Lower lobe of right lung (tissue), 2 donors: ENCODE measurements around the gene LMO2. TPM values are rescaled to one million over a fixed set of nuclear protein-coding genes. Genes with fewer than 3 reads are reported as not detected.
A peak's percentile ranks its signal among the peaks of the same experiment; 100 is the strongest.

ENCODE experiments used
- ATAC-seq, 2 donors: fragments of 200-7000 bp; cut with Tn5 transposase; one replicate each; pipeline ENCODE4 v1.9.1; 2020 to 2022; ENCODE audit warnings: mild to moderate bottlenecking in 2 of 2, moderate library complexity in 2 of 2
- DNase-seq: peaks from one replicate; pipeline ENCODE4 v3.0.0-alpha.2; 2020
- H3K27ac ChIP-seq: fragments of 200-600 bp; one replicate; pipeline ENCODE4 v1.8.0; 2022
- H3K27me3 ChIP-seq: fragments of 200-600 bp; one replicate; pipeline ENCODE4 v1.8.0; 2022; ENCODE audit warnings: low read depth
- H3K36me3 ChIP-seq: fragments of 200-600 bp; one replicate; pipeline ENCODE4 v1.8.0; 2022; ENCODE audit warnings: mild to moderate bottlenecking
- H3K4me1 ChIP-seq: fragments of 200-600 bp; one replicate; pipeline ENCODE4 v1.8.0; 2022
- H3K4me3 ChIP-seq: fragments of 200-600 bp; one replicate; pipeline ENCODE4 v1.8.0; 2022; ENCODE audit warnings: mild to moderate bottlenecking
- H3K9me3 ChIP-seq: fragments of 200-600 bp; one replicate; pipeline ENCODE4 v1.8.0; 2022
- CTCF ChIP-seq: fragments of 200-600 bp; IDR thresholded peaks from one replicate; pipeline ENCODE4 v1.8.0; 2022; ENCODE audit warnings: antibody characterized with exemption, mild to moderate bottlenecking
- intact Hi-C: fragments of 100-400 bp; cut with DNase I; formaldehyde crosslinking; loops from one replicate; pipeline ENCODE4 v1.11.0; 2022
- total RNA-seq: library from RNA; stranded (reverse); fragmentation: NEBNext Ultra II Directional; extraction: Animal tissue kit (Norgen Biotek cat#: 25700); gene quantifications from one replicate; pipeline ENCODE4 v1.2.1, GENCODE V29; 2021
- donor health status: DM: no; HTN: yes; CAD: no; lungs with severe emphysema.

Gene LMO2
- total RNA-seq, 1 donor from 2014 or later = 56.4 TPM

- ATAC-seq = no peak
These were observed 15.5 kb upstream of the LMO2 start for GRCh38 chr11:33907421-33907820.

GRCh38 chr11:33906484-33907186, 14.8 kb upstream of the LMO2 start:
- intact Hi-C loops = no loop called here
- Histone ChIP-seq H3K36me3 (no peaks in the 10 kb centered on the region), H3K4me1 (peaks cover 20% of the 10 kb centered on the region)

More at GRCh38 chr11:33907421-33907820, 15.5 kb upstream of the LMO2 start:
- no peaks in the 10 kb centered on the region for H3K36me3 ChIP-seq
- H3K4me1 ChIP-seq = peaks cover 20% of the 10 kb centered on the region
- H3K27me3 ChIP-seq = no peaks in the 10 kb centered on the region
- intact Hi-C loops = no loop called here
- no peak for DNase-seq
- no peaks in the 10 kb centered on the region for H3K9me3 ChIP-seq
- no peak for TF ChIP-seq CTCF
- H3K4me3 ChIP-seq = no peak overlapping the region
- no peak overlapping the region for H3K27ac ChIP-seq

DNA sequence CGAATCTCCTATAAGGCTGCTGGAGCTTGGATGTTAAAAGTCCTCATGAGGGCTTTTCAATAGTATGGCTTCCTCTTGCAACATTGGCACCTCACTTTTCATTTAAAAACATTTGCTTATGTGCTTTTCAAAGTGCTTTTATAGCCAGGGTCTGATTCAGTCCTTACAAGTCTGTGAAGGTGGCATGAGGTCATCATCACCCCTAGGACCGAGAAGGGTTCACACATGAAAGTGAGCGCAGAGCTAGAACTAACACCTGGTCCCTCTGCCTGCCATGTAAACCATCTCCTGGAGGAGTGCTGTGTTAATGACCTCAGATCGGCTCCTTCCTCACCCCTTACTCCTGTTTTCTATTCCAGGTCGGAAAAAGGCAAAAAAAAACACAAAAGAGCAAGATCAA, 12.2 kb upstream of the LMO2 start:
- ATAC-seq (no peak), DNase-seq (no peak)
- no peak overlapping the region for H3K4me3 ChIP-seq
- intact Hi-C loops = no loop called here
- TF ChIP-seq CTCF = no peak
- no peaks in the 10 kb centered on the region for H3K9me3 ChIP-seq
- H3K4me1 ChIP-seq = peaks cover 16% of the 10 kb centered on the region
- H3K27ac ChIP-seq = no peak overlapping the region
- no peaks in the 10 kb centered on the region for H3K36me3 ChIP-seq
- no peaks in the 10 kb centered on the region for H3K27me3 ChIP-seq

More at GRCh38 chr11:33906484-33907186, 14.8 kb upstream of the LMO2 start:
- Histone ChIP-seq H3K27ac (no peak overlapping the region), H3K9me3 (no peaks in the 10 kb centered on the region), H3K27me3 (no peaks in the 10 kb centered on the region), H3K4me3 (no peak overlapping the region)
- TF ChIP-seq CTCF = no peak
- no peak for ATAC-seq
- DNase-seq = no peak

DNA sequence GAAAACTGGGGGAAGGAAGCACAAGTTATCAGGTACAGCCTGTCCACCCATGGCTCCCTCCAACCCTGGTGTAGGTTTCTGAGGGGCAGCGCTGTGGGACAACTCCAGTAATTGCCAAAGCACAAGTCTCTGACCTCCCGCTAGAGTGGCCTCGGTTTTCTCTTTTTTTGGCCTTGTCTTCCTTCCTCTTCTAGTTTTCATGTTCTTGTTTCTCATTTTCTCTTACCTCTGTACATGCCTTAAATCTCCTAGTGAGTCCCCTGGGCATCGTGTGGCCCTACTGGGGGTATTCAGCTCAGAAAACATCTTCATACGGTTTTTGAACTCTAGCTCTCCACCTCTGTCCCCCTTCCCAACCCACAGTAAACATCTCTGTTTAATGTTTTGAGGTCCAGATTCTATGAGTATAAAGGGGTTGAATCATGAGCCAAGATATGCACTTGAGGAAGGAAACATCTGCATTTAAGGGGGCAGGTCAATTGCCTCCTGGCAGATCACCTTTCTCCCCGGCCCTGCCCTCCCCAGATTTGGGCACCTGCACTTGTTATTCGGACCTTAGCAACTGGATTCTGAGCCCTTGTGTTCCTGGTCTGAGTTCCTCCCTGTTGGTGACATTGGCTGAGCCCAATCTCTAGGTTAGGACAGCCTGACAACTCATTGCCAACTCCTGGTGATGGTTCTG, 8.4 kb upstream of the LMO2 start:
- H3K4me3 ChIP-seq = no peak overlapping the region
- no peaks in the 10 kb centered on the region for H3K36me3 ChIP-seq
- H3K4me1 ChIP-seq = peaks cover 28% of the 10 kb centered on the region
- DNase-seq (no peak), ATAC-seq (no peak)
- no peaks in the 10 kb centered on the region for H3K27me3 ChIP-seq
- H3K27ac ChIP-seq = no peak overlapping the region
- intact Hi-C loops = no loop called here
- no peak for TF ChIP-seq CTCF
- no peaks in the 10 kb centered on the region for H3K9me3 ChIP-seq

DNA sequence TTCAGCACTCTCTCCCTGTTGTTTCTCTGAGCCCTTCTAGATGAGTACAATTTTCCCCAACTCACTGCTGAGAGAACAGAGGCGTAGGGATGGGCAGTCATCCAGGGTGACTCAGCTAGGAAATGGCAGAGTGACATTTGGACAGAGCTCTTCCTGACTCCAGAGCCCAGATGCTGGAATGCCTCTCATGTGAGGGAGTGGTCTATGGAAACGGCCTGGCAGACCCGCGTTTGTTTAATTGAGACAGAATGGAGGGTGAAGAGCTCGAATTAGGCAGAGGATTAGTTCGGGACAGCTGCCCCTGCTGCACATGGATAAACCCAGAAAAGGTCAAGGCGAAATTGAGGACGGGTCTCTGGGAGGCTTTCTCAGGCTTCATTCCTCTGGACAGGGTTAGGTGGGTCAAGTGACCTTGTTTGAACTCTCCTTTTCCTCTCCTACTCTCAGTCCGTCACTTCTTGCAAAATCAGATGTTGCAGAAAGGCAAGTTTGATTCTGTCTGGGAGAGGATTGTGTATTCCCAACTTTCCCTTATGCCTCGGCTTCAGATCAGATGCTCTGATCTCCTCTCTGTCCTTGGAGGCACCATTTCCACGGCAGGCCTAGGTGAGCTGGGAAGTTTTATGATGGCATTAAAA, 7.6 kb upstream of the LMO2 start:
- peak; percentile 55 for DNase-seq
- no peak for TF ChIP-seq CTCF
- Histone ChIP-seq H3K27ac (peak overlapping the region; percentile 14), H3K9me3 (no peaks in the 10 kb centered on the region), H3K36me3 (no peaks in the 10 kb centered on the region), H3K27me3 (no peaks in the 10 kb centered on the region), H3K4me1 (peaks cover 36% of the 10 kb centered on the region), H3K4me3 (no peak overlapping the region)
- intact Hi-C loops = no loop called here
- peak; percentile 76 to 87 for ATAC-seq
